Occipital lobe (tissue), 3 donors: ENCODE measurements around the gene LSP1. TPM values are rescaled to one million over a fixed set of nuclear protein-coding genes. Genes with fewer than 3 reads are reported as not detected.
"Not testable (repeated sequence)": the region's sequence is repeated elsewhere in the genome, so short reads cannot be mapped to it uniquely, and the experiment has no call there.

Experiments used
- DNase-seq: peaks from one replicate; lab custom pipeline; 2025; lab: John Stamatoyannopoulos, UW
- small RNA-seq: library from RNA; depleted of rRNA; stranded (forward); fragments of <200 nt; gene quantifications from one replicate; pipeline ENCODE3, GENCODE V24; 2014
- total RNA-seq: library from RNA; depleted of rRNA; stranded (reverse); fragments of >200 nt; gene quantifications from one replicate; pipeline ENCODE4 v1.2.3, GENCODE V29; 2014

LSP1 gene
- total RNA-seq, 1 donor from 2014 or later: 0.47 TPM

DNA sequence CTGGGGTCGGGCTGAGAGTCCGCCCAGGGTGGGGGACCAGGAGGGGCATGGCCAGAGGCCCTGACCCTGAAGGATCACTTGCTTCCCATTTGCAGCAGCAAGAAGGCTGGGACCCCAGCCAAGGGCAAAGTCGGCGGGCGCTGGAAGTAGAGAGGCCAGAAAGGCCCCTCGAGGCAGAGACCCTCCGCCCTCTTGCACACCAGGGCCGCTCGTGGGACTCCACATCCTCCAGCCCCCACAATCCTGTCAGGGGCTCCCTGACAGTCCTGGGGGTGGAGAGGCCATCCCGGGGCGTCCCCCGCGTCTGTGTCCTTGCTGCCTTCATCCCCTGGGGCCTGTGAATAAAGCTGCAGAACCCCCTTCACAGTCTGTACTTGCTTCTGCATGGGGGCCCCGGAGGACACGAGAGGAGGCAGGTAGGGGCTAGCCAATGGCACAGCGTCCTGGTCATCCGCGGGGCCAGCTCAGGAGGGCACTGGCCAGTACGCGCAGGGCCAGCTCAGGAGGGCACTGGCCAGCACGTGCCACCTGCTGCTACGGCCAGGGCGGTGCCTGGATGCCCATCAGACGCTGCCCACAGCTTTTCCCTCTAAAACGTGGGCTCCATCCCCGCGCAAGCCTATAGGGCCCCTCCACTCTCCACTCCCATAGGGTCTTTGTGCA is 85.6 kb downstream of the LSP1 start:
- no peak for DNase-seq

GRCh38 chr11:1939006-1939625 is 86.2 kb downstream of the LSP1 start:
- no peak for DNase-seq

DNA sequence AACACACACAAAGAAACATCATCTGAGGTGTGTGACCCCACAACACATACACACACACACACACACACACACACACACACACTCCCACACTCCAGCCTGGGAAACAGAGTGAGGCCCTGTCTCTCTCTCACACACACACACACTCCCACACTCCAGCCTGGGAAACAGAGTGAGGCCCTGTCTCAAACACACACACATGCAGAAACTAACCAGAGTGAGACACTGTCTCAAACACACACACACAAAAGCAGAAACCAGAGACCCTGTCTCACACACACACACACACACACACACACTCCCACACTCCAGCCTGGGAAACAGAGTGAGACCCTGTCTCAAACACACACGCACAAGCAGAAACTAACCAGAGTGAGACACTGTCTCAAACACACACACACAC is 86.9 kb downstream of the LSP1 start:
- DNase-seq: not testable (repeated sequence)

Small RNA genes lying within 50 kb of the gene (small RNA-seq; reads per million reads assigned to genes)
- not detected for gene AC051649.1
- not detected for gene MIR4298

Other genes starting within 250 kb of the LSP1 start
- gene KRTAP5-3, start 244.6 kb upstream of the LSP1 start, total RNA-seq: not detected
- gene KRTAP5-4, start 230.9 kb upstream of the LSP1 start, total RNA-seq: not detected
- not detected for gene KRTAP5-5, start 223.3 kb upstream of the LSP1 start, total RNA-seq
- not detected for gene KRTAP5-6, start 155.9 kb upstream of the LSP1 start, total RNA-seq
- 0.31 TPM for gene IFITM10, start 102.5 kb upstream of the LSP1 start, total RNA-seq
- gene CTSD, start 89.2 kb upstream of the LSP1 start, total RNA-seq: 35.9 TPM
- gene SYT8, start 18.1 kb upstream of the LSP1 start, total RNA-seq: not detected
- 0.62 TPM for gene TNNI2, start 14.1 kb upstream of the LSP1 start, total RNA-seq
- not detected for gene PRR33, start 38.8 kb downstream of the LSP1 start, total RNA-seq
- gene TNNT3, start 66.6 kb downstream of the LSP1 start, total RNA-seq: 2.0 TPM
- gene MRPL23, start 94.2 kb downstream of the LSP1 start, total RNA-seq: 20.1 TPM
- gene H19, start 144.8 kb downstream of the LSP1 start, total RNA-seq: 10.8 TPM